OCI-LY1 (cell line): ENCODE measurements around the gene HOXC4.

ENCODE experiments used
- EZH2 ChIP-seq: fragments of 200-600 bp; sonication (generic), shearing (Covaris generic); IDR thresholded peaks from 2 replicates; pipeline ENCODE4 v1.8.0; 2017; ENCODE audit warnings: borderline replicate concordance, mixed run types, mild to moderate bottlenecking, antibody characterized with exemption, low read length, moderate library complexity, mixed read lengths
- TF ChIP-seq, protein P1 (sequence below): fragments of 200-600 bp; sonication (generic), shearing (Covaris generic); IDR thresholded peaks from 2 replicates; pipeline ENCODE4 v1.5.1; 2017; ENCODE audit warnings: mild to moderate bottlenecking, antibody characterized with exemption, low read length, moderate library complexity, mixed read lengths

DNA sequence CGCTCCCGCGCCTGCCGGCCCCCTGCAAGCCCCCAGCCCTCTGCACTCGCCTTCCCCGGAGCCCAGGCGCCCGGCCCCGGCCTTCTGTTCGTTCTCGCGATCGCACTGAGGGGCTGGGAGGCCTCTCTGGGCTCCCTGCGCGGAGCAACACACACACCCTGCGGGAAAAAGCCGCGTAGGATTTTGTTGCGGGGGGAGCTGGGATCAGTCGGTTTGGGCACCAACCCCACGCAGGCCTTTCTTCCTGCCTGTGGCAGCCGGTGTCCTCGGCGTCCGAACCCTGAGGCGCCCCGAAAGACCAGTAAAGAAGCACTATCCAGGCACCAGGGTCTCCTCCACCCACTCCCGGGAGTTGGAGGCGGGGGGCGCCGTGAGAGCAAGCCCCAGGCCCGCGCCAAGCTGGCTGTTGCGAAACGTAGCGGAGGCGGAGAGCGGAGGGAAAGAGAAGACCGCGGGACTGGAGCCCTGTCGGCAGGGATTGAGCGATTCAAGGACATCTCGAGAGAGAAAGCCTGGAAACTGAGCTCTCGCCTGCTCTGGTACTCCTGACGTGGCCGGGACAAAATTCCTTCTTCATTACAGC is 22.7 kb upstream of the HOXC4 start:
- TF ChIP-seq, protein P1, sequence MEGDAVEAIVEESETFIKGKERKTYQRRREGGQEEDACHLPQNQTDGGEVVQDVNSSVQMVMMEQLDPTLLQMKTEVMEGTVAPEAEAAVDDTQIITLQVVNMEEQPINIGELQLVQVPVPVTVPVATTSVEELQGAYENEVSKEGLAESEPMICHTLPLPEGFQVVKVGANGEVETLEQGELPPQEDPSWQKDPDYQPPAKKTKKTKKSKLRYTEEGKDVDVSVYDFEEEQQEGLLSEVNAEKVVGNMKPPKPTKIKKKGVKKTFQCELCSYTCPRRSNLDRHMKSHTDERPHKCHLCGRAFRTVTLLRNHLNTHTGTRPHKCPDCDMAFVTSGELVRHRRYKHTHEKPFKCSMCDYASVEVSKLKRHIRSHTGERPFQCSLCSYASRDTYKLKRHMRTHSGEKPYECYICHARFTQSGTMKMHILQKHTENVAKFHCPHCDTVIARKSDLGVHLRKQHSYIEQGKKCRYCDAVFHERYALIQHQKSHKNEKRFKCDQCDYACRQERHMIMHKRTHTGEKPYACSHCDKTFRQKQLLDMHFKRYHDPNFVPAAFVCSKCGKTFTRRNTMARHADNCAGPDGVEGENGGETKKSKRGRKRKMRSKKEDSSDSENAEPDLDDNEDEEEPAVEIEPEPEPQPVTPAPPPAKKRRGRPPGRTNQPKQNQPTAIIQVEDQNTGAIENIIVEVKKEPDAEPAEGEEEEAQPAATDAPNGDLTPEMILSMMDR, result no peak
- TF ChIP-seq EZH2, result no peak
